Measurements from ENCODE around the gene ATP6V0A1. TPM values are rescaled to one million over a fixed set of nuclear protein-coding genes. Genes with fewer than 3 reads are reported as not detected.
A peak's percentile ranks its signal among the peaks of the same experiment; 100 is the strongest.

The ATP6V0A1 gene
- total RNA-seq, 1 experiment from 2014 or later, result 53.4 TPM

DNA sequence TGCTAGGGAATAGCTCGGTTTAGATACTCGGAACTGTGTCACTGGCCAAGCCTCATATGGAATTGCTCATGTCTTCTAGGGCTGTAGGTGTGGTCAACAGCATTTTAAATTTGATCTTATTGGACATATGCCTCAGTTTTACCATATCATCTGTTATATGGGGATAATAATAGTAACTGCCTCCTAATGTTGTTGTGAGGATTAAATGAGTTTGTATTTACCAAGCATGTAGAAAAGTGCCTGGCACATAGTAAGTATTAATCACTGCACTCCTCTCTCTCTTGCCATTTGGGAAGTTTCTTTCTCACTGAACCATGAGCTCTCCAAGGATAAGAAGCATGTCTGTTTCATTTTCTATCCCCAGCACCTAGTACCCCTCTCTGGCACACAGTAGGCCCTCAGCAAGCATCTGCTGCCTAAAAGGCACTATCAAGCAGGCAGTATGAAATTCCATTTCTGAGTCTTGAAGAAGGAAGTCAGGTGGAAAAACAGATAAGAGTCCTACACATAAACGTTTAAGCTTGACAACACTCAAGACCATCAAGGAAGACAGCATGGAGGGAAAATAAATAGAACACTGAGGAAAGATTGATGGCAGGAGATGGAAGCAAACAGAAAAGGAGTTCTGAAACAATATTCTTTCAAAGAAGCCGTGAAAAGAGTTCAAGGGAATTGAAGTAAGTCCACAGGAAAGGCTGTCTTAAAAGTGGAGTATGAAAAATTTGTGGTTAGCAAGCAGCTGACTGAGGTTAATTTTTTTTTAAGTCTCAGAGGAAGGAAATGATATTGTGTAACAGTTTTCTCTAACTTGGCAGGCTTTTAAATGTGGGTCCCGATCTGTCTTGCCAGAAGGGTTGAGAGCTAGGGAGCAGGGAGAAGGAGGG, 2.2 kb upstream of the ATP6V0A1 start:
- no TSS peak for BruUV-seq (replicated peaks)
- peaks cover 5% of the 10 kb centered on the region; the same call in 1 of the 2 replicates for H3K4me1 ChIP-seq (ENCODE audit: control insufficient read depth, insufficient read depth, low read length)
- POLR2A ChIA-PET, result no interaction called here
- in situ Hi-C loops (cut with HindIII; ENCODE audit: low pct_unique_long_range_greater_than_20kb, low sequenced_read_pairs) (no loop called here), intact Hi-C loops (cut with micrococcal nuclease; ENCODE audit: unreplicated experiment) (no loop called here)
- DNase-seq (ENCODE audit: low read depth, low spot score) (no peak), ATAC-seq (no peak)
- TF ChIP-seq, protein P1, sequence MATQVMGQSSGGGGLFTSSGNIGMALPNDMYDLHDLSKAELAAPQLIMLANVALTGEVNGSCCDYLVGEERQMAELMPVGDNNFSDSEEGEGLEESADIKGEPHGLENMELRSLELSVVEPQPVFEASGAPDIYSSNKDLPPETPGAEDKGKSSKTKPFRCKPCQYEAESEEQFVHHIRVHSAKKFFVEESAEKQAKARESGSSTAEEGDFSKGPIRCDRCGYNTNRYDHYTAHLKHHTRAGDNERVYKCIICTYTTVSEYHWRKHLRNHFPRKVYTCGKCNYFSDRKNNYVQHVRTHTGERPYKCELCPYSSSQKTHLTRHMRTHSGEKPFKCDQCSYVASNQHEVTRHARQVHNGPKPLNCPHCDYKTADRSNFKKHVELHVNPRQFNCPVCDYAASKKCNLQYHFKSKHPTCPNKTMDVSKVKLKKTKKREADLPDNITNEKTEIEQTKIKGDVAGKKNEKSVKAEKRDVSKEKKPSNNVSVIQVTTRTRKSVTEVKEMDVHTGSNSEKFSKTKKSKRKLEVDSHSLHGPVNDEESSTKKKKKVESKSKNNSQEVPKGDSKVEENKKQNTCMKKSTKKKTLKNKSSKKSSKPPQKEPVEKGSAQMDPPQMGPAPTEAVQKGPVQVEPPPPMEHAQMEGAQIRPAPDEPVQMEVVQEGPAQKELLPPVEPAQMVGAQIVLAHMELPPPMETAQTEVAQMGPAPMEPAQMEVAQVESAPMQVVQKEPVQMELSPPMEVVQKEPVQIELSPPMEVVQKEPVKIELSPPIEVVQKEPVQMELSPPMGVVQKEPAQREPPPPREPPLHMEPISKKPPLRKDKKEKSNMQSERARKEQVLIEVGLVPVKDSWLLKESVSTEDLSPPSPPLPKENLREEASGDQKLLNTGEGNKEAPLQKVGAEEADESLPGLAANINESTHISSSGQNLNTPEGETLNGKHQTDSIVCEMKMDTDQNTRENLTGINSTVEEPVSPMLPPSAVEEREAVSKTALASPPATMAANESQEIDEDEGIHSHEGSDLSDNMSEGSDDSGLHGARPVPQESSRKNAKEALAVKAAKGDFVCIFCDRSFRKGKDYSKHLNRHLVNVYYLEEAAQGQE (IDR thresholded peaks at IDR 0.05; ENCODE audit: insufficient read depth in 1 of 2, low read depth in 2 of 2, low read length in 1 of 2), result no peak
- TF ChIP-seq POLR2AphosphoS5 (IDR thresholded peaks at IDR 0.05; ENCODE audit: low read depth, low read length) (no peak), TCF7L2 (IDR thresholded peaks at IDR 0.05; ENCODE audit: low read depth, low read length) (no peak), SIN3A (IDR thresholded peaks at IDR 0.05; ENCODE audit: borderline replicate concordance, insufficient read depth, low read depth, low read length) (no peak)
- TF ChIP-seq, protein P2, sequence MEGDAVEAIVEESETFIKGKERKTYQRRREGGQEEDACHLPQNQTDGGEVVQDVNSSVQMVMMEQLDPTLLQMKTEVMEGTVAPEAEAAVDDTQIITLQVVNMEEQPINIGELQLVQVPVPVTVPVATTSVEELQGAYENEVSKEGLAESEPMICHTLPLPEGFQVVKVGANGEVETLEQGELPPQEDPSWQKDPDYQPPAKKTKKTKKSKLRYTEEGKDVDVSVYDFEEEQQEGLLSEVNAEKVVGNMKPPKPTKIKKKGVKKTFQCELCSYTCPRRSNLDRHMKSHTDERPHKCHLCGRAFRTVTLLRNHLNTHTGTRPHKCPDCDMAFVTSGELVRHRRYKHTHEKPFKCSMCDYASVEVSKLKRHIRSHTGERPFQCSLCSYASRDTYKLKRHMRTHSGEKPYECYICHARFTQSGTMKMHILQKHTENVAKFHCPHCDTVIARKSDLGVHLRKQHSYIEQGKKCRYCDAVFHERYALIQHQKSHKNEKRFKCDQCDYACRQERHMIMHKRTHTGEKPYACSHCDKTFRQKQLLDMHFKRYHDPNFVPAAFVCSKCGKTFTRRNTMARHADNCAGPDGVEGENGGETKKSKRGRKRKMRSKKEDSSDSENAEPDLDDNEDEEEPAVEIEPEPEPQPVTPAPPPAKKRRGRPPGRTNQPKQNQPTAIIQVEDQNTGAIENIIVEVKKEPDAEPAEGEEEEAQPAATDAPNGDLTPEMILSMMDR (IDR thresholded peaks at IDR 0.05), result no peak
- no peaks in the 10 kb centered on the region for H3K27me3 ChIP-seq (ENCODE audit: control insufficient read depth, insufficient read depth, low read length)
- CTCF ChIA-PET, result interaction anchor here (1.2 kb wide), 1 partner anchor 30 kb away, joined by 8 read pairs; no protein-coding TSS in a partner anchor
- peak overlapping the region; percentile 57; the same call in 1 of the 2 replicates for H3K27ac ChIP-seq (ENCODE audit: low read length)
- H3K9me3 ChIP-seq (ENCODE audit: control insufficient read depth, insufficient read depth, low read depth, low read length), result no peaks in the 10 kb centered on the region
- H3K36me3 ChIP-seq (ENCODE audit: control insufficient read depth, insufficient read depth, low read length), result peaks cover 3% of the 10 kb centered on the region; the same call in 1 of the 2 replicates
- no peak overlapping the region for H3K4me3 ChIP-seq (ENCODE audit: low read depth in 2 of 2, low read length in 2 of 2)

GRCh38 chr17:42457107-42457792, 1.4 kb upstream of the ATP6V0A1 start:
- Histone ChIP-seq H3K27ac (ENCODE audit: low read length) (peak overlapping the region; percentile 7; the same call in 1 of the 2 replicates), H3K27me3 (ENCODE audit: control insufficient read depth, insufficient read depth, low read length) (no peaks in the 10 kb centered on the region), H3K4me3 (ENCODE audit: low read depth in 2 of 2, low read length in 2 of 2) (no peak overlapping the region), H3K9me3 (ENCODE audit: control insufficient read depth, insufficient read depth, low read depth, low read length) (no peaks in the 10 kb centered on the region), H3K4me1 (ENCODE audit: control insufficient read depth, insufficient read depth, low read length) (peaks cover 5% of the 10 kb centered on the region; the same call in 1 of the 2 replicates), H3K36me3 (ENCODE audit: control insufficient read depth, insufficient read depth, low read length) (peaks cover 3% of the 10 kb centered on the region; the same call in 1 of the 2 replicates)
- POLR2A ChIA-PET, result no interaction called here
- DNase-seq (ENCODE audit: low read depth, low spot score) (no peak), ATAC-seq (no peak)
- intact Hi-C loops (cut with micrococcal nuclease; ENCODE audit: unreplicated experiment) (no loop called here), in situ Hi-C loops (cut with HindIII; ENCODE audit: low pct_unique_long_range_greater_than_20kb, low sequenced_read_pairs) (no loop called here)
- no TSS peak for BruUV-seq (replicated peaks)
- CTCF ChIA-PET, result no interaction called here
- TF ChIP-seq, protein P1 (IDR thresholded peaks at IDR 0.05; ENCODE audit: insufficient read depth in 1 of 2, low read depth in 2 of 2, low read length in 1 of 2), result no peak
- no peak for TF ChIP-seq TCF7L2 (IDR thresholded peaks at IDR 0.05; ENCODE audit: low read depth, low read length)
- TF ChIP-seq, protein P2 (IDR thresholded peaks at IDR 0.05), result no peak
- no peak for TF ChIP-seq POLR2AphosphoS5 (IDR thresholded peaks at IDR 0.05; ENCODE audit: low read depth, low read length)
- TF ChIP-seq SIN3A (IDR thresholded peaks at IDR 0.05; ENCODE audit: borderline replicate concordance, insufficient read depth, low read depth, low read length), result no peak

Measured in Panc1 (cell line).